ENCODE data around the gene MYO5B.
A peak's percentile ranks its signal among the peaks of the same experiment; 100 is the strongest.
"Not testable (repeated sequence)": the region's sequence is repeated elsewhere in the genome, so short reads cannot be mapped to it uniquely, and the experiment has no call there.

MYO5B gene

GRCh38 chr18:50105027-50105426, 89.9 kb downstream of the MYO5B start:
- FAIRE-seq (no peak), DNase-seq (ENCODE audit: low spot score) (no peak)

GRCh38 chr18:50104421-50104820, 90.5 kb downstream of the MYO5B start:
- no peak for FAIRE-seq

GRCh38 chr18:50099725-50100407, 95.1 kb downstream of the MYO5B start:
- FAIRE-seq = no peak
- DNase-seq (ENCODE audit: low spot score) = peak; percentile 10

More at GRCh38 chr18:50104421-50104820, 90.5 kb downstream of the MYO5B start:
- DNase-seq (ENCODE audit: low spot score) = no peak

- peak; percentile 33 for DNase-seq (ENCODE audit: low spot score)
Observed at GRCh38 chr18:50097702-50098101, 97.2 kb downstream of the MYO5B start.

GRCh38 chr18:50096766-50097435, 98.0 kb downstream of the MYO5B start:
- no peak for DNase-seq (ENCODE audit: low spot score)
- no peak for FAIRE-seq

More at GRCh38 chr18:50097702-50098101, 97.2 kb downstream of the MYO5B start:
- no peak for FAIRE-seq

- DNase-seq (ENCODE audit: low spot score); FAIRE-seq: not testable (repeated sequence)
Observed at GRCh38 chr18:50094786-50095185, 100.2 kb downstream of the MYO5B start.

GRCh38 chr18:50094221-50094773, 100.7 kb downstream of the MYO5B start:
- no peak for DNase-seq (ENCODE audit: low spot score)

GRCh38 chr18:50093366-50094064, 101.4 kb downstream of the MYO5B start:
- FAIRE-seq = no peak
- no peak for DNase-seq (ENCODE audit: low spot score)

More at GRCh38 chr18:50094221-50094773, 100.7 kb downstream of the MYO5B start:
- FAIRE-seq = no peak

GRCh38 chr18:50092245-50092805, 102.6 kb downstream of the MYO5B start:
- FAIRE-seq = no peak
- no peak for DNase-seq (ENCODE audit: low spot score)

- DNase-seq (ENCODE audit: low spot score) = no peak
- FAIRE-seq = no peak
Observed at GRCh38 chr18:50091509-50092244, 103.3 kb downstream of the MYO5B start.

GRCh38 chr18:50090370-50091312, 104.3 kb downstream of the MYO5B start:
- FAIRE-seq = no peak

GRCh38 chr18:50089702-50090101, 105.2 kb downstream of the MYO5B start:
- no peak for DNase-seq (ENCODE audit: low spot score)
- FAIRE-seq = no peak

More at GRCh38 chr18:50090370-50091312, 104.3 kb downstream of the MYO5B start:
- DNase-seq (ENCODE audit: low spot score) = no peak

GRCh38 chr18:50083708-50084107, 111.2 kb downstream of the MYO5B start:
- no peak for FAIRE-seq
- no peak for DNase-seq (ENCODE audit: low spot score)

- peak; percentile 58 for DNase-seq (ENCODE audit: low spot score)
- FAIRE-seq = no peak
Observed at GRCh38 chr18:50080932-50081560, 113.9 kb downstream of the MYO5B start.

GRCh38 chr18:50080316-50080715, 114.6 kb downstream of the MYO5B start:
- FAIRE-seq (no peak), DNase-seq (ENCODE audit: low spot score) (no peak)

GRCh38 chr18:50079571-50080295, 115.2 kb downstream of the MYO5B start:
- DNase-seq (ENCODE audit: low spot score) (no peak), FAIRE-seq (no peak)

- DNase-seq (ENCODE audit: low spot score) = no peak
- no peak for FAIRE-seq
Observed at GRCh38 chr18:50076277-50076676, 118.7 kb downstream of the MYO5B start.

GRCh38 chr18:50075772-50076171, 119.2 kb downstream of the MYO5B start:
- no peak for FAIRE-seq

GRCh38 chr18:50074404-50074803, 120.5 kb downstream of the MYO5B start:
- FAIRE-seq (no peak), DNase-seq (ENCODE audit: low spot score) (no peak)

More at GRCh38 chr18:50075772-50076171, 119.2 kb downstream of the MYO5B start:
- no peak for DNase-seq (ENCODE audit: low spot score)

Data from urothelium cell line (cell line).